HG03159 (cell line): ENCODE results near the gene RNF19B.

Experiments
- ATAC-seq: cut with Tn5 transposase; IDR thresholded peaks from one replicate; pipeline ENCODE4 v1.9.1; 2021; ENCODE audit warnings: mild to moderate bottlenecking, moderate library complexity; ENCODE audit not compliant: unreplicated experiment

The RNF19B gene

GRCh38 chr1:32969566-32969965 lies 5.0 kb upstream of the RNF19B start:
- ATAC-seq: no peak

GRCh38 chr1:32967888-32968568 lies 3.4 kb upstream of the RNF19B start:
- no peak for ATAC-seq

- no peak for ATAC-seq
Measured at GRCh38 chr1:32966900-32967299, 2.3 kb upstream of the RNF19B start.

DNA sequence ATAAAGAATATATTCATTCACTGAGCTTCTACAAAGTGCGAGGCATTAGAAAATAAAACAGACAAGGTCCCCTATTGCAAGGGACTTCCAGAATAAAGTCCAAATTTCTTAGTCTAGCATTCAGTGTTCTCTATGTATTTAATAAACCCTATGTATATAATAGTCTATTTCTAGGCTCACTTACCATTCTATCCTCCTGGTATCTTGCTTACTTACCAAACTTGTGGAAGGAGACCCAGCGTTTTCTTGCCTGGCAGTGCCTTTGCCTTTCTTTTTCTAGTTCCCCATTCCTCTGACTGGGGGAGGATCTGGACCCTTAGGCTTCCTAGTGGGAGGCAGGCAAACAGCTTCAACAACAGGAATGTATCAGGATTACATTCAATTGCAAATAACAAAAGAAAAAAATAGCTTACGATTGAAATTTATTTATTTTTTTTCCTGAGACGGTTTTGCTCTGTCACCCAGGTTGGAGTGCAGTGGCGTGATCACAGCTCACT lies 690 bp upstream of the RNF19B start:
- no peak for ATAC-seq

DNA sequence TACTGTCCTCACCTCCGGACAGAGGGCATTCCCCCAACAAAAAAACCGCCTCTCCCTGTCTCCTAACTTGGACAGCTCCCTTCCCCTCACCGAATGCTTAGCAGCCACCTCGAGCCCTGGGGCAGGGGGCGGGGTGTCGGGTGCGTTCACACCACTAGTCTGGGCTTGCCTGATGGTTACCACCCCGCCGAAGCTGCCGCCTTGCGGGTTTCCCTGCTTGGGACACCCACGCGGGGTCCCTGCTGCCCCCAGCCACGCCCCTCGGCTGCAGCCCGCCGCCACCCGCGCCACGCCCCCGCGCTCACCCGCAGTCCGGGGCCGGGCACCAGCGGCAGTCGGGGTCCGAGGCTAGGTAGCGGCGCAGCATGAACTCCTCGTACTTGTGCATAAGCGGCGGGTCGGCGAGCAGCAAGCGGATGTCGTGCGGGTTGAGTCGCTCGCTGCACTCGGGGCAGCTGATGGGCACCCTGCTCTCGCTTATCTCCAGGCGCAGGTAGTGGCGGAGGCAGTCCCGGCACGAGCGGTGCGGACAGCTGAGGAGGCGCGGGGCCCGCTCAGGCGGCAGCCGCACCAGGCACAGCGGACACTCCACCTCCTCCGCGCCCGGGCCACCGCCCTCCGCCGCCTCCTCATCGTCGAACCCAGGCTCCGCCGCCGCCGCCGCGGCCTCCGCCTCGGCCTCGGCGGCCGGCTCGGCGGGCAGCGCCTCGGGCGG lies 706 bp downstream of the RNF19B start:
- ATAC-seq: peak; percentile 22

GRCh38 chr1:32962248-32962896 lies 2.2 kb downstream of the RNF19B start:
- ATAC-seq: no peak

GRCh38 chr1:32960819-32961355 lies 3.7 kb downstream of the RNF19B start:
- ATAC-seq: no peak

DNA sequence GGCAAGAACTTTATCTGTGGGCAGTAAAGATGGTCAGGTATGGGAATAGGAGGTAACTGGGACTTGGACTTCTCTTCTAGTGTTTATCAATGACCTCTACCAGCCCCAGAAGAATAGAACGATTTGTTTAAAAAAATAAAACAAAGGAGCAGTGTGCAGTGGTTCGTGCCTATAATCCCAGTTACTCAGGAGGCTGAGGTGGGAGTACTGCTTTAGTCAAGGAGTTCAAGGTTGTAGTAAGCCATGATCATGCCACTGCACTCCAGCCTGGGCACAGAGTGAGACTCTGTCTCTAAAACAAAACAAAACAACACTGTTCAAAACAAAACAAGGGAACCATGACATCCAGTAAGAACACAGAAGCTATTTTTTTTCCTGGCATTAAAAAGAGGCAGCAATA lies 4.3 kb downstream of the RNF19B start:
- ATAC-seq: no peak

- ATAC-seq: no peak
Measured at GRCh38 chr1:32958827-32959226, 5.8 kb downstream of the RNF19B start.

- ATAC-seq: no peak
Measured at GRCh38 chr1:32957017-32957416, 7.6 kb downstream of the RNF19B start.

DNA sequence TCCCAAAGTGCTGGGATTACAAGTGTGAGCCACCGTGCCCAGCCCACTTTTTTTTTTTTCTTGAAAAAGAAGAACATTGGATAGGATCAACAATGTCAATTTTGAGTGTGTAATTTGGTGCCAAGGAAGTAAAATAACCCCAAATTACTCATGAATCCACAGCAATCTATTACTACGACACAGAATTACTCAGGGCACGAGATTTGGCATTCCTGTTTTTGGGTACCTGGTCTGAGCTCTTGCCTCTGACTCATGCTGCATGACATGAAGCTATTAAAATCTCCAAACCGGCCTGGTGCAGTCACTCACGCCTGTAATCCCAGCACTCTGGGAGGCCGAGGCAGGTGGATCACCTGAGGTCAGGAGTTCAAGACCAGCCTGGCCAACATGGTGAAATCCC lies 10.4 kb downstream of the RNF19B start:
- no peak for ATAC-seq

- ATAC-seq: no peak
Measured at GRCh38 chr1:32953495-32953894, 11.1 kb downstream of the RNF19B start.

DNA sequence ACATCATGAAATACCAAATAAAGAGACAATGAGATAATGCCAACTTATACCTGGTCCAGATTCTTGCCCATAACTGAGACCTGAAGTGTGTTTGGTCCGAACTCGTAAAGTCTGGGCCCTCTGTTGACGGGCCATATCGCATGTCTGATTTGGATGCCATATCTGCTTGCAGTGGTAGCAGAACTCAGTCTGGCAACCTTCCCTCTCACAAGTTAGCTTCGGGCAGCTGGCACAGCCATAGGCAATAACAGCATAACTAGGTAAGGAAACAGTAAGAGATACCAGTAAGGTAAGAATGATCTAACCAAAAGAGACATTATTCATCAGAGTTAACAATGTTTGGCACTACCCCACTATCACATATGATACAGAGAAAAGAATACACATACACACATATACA lies 15.1 kb downstream of the RNF19B start:
- no peak for ATAC-seq

DNA sequence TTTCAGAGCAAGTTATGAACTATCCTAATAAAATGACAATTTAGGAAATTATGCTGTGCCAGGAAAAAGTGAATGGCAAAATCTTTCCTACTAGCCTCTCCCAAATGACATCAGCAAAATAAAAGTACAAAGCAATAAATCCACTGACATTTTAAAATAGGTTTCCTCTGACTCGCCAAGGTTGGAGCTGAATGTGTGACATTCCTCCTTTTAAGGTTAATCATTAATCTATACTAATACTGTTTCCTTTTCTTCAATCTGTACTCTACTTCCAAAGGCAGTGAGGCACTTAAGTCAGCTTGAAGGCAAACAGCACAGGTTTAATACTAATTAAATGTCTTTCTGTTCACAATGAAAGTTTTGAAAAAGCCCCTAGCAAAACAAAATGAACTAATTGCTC lies 15.7 kb downstream of the RNF19B start:
- no peak for ATAC-seq

GRCh38 chr1:32948390-32948722 lies 16.3 kb downstream of the RNF19B start:
- ATAC-seq: no peak

- no peak for ATAC-seq
Measured at GRCh38 chr1:32947669-32948389, 16.8 kb downstream of the RNF19B start.

DNA sequence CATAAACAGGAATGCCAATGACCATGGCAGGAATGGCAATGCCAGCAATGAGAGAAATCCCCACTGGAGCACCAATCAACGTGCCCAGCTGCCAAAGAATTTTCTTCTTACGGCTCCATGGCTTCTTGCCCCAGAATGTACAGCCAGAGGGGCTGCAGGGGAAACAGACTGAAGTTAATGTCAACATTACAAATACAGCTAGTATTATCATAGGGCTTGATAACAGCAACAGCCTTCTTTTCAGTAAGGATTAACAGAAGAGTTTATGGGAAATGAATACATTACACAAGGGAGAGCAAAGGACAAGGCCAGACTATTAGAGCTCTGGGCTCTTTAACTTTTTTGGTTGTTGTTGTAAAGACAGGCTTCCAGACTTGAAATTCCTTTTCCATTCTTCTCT lies 18.2 kb downstream of the RNF19B start:
- no peak for ATAC-seq

GRCh38 chr1:32944180-32944579 lies 20.4 kb downstream of the RNF19B start:
- ATAC-seq: no peak

DNA sequence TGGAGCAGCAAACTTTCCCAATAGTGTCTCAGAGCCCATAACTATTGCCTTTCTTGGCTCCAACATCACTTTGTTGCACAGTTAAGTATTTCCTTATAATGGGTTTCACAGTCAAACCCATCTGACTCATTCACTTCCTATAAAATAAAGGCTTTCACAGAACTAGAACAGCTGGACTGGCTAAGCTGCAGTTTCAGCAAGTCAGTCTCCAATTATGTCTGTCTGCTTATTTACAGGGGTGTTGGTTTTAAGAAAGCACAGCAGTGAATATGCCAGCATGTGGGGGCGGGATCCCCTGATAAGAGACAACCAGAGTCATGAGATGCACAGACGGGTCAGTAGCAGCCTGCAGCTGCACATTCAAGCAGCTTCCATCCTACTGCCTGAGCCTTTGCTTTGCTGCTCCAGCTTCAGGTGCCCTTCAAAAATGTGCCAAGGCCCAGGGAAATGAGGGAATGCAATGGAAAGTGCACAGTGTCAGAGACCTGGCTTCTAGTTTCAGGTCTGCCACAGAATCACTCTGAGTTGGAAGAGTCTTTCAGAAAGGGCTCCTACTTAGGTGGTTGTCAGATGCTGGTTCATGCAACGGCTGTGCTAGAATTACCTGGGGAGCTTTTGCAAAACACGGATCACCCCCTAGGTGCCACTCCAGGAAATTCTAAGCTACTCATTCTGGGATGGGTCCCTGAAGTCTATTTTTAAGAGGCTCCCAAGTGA lies 24.8 kb downstream of the RNF19B start:
- no peak for ATAC-seq

DNA sequence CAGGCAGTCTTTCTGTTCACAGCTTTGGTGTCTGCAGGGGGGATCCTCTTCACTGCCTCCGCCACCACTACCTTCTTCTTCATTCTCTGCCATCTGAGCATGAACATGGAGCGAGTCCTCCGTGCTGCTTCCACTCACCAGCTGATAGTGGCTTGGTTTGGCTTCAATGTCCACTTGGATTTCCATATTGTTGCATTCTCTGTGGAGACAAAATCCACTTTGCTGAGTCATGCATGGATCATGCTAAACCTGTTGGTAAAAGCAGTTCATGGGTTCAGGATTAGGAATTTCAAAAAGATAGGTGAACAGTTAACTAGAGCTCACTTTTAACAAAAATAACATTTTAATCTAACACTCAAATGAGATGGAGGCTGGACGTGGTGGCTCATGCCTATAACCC lies 27.5 kb downstream of the RNF19B start:
- ATAC-seq: no peak

GRCh38 chr1:32934535-32934934 lies 30.1 kb downstream of the RNF19B start:
- ATAC-seq: no peak
